ENCODE data around the gene CSRNP3.
"Not testable (repeated sequence)": the region's sequence is repeated elsewhere in the genome, so short reads cannot be mapped to it uniquely, and the experiment has no call there.

CSRNP3 gene

GRCh38 chr2:165575044-165575615 is 105.6 kb downstream of the CSRNP3 start:
- no peaks in the 10 kb centered on the region for H3K27me3 Mint-ChIP-seq (ENCODE audit: low read depth)
- H3K27ac Mint-ChIP-seq, result no peak overlapping the region
- no peaks in the 10 kb centered on the region for H3K4me1 Mint-ChIP-seq (ENCODE audit: low read depth)
- no peak overlapping the region for H3K4me3 Mint-ChIP-seq
- H3K36me3 Mint-ChIP-seq (ENCODE audit: low read depth), result no peaks in the 10 kb centered on the region
- no peaks in the 10 kb centered on the region for H3K9me3 Mint-ChIP-seq

DNA sequence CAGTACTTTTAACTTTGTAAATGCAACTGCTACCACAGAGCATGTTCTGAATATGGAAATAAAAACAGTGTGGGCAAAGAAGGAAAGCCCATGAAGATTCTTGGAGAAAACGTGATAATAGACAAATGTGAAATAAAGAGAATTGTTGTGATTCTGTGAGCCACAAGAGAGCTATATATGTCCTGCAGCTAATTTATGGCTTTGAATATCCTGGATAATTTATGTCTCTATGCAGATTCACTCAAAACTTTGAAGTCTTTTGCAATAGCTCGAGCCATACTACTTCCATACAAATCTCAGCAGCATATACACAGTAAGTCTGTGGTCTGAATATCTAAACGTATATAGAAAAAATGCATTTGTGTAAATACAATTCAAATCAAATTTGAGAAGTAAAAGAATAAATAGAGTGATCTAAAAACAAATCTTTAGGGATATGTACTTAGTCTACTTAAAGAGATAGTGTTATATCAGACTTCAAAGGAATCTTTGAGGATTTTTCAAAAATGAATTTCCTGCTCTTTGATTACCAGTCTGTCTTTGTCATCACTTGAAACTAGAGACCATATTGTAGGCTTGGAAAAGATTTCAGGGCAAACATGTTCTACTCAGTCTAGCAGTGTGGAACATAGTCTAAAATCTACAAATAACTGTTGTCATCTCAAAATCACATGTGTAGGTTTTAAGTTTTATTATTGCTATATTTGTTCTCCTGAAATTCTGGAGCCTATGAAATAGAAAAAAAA is 107.1 kb downstream of the CSRNP3 start:
- Mint-ChIP-seq H3K4me1 (ENCODE audit: low read depth) (no peaks in the 10 kb centered on the region), H3K27ac (no peak overlapping the region), H3K36me3 (ENCODE audit: low read depth) (no peaks in the 10 kb centered on the region), H3K9me3 (no peaks in the 10 kb centered on the region), H3K4me3 (no peak overlapping the region), H3K27me3 (ENCODE audit: low read depth) (no peaks in the 10 kb centered on the region)

GRCh38 chr2:165582409-165582808 is 112.9 kb downstream of the CSRNP3 start:
- H3K9me3 Mint-ChIP-seq, result no peaks in the 10 kb centered on the region
- no peak overlapping the region for H3K27ac Mint-ChIP-seq
- no peak overlapping the region for H3K4me3 Mint-ChIP-seq
- H3K4me1 Mint-ChIP-seq (ENCODE audit: low read depth), result no peaks in the 10 kb centered on the region
- no peaks in the 10 kb centered on the region for H3K36me3 Mint-ChIP-seq (ENCODE audit: low read depth)
- H3K27me3 Mint-ChIP-seq (ENCODE audit: low read depth), result no peaks in the 10 kb centered on the region

GRCh38 chr2:165582863-165583506 is 113.5 kb downstream of the CSRNP3 start:
- H3K36me3 Mint-ChIP-seq (ENCODE audit: low read depth), result no peaks in the 10 kb centered on the region
- H3K9me3 Mint-ChIP-seq, result no peaks in the 10 kb centered on the region
- H3K4me3 Mint-ChIP-seq, result no peak overlapping the region
- H3K4me1 Mint-ChIP-seq (ENCODE audit: low read depth), result no peaks in the 10 kb centered on the region
- H3K27me3 Mint-ChIP-seq (ENCODE audit: low read depth), result no peaks in the 10 kb centered on the region
- no peak overlapping the region for H3K27ac Mint-ChIP-seq

GRCh38 chr2:165584126-165584654 is 114.7 kb downstream of the CSRNP3 start:
- H3K36me3 Mint-ChIP-seq (ENCODE audit: low read depth), result no peaks in the 10 kb centered on the region
- no peak overlapping the region for H3K27ac Mint-ChIP-seq
- no peak overlapping the region for H3K4me3 Mint-ChIP-seq
- no peaks in the 10 kb centered on the region for H3K9me3 Mint-ChIP-seq
- no peaks in the 10 kb centered on the region for H3K27me3 Mint-ChIP-seq (ENCODE audit: low read depth)
- H3K4me1 Mint-ChIP-seq (ENCODE audit: low read depth), result no peaks in the 10 kb centered on the region

- Mint-ChIP-seq H3K9me3 (peaks cover 2% of the 10 kb centered on the region), H3K27me3 (ENCODE audit: low read depth) (no peaks in the 10 kb centered on the region), H3K36me3 (ENCODE audit: low read depth) (no peaks in the 10 kb centered on the region), H3K4me3 (no peak overlapping the region), H3K4me1 (ENCODE audit: low read depth) (no peaks in the 10 kb centered on the region), H3K27ac (no peak overlapping the region)
These were observed 116.5 kb downstream of the CSRNP3 start for GRCh38 chr2:165586019-165586418.

DNA sequence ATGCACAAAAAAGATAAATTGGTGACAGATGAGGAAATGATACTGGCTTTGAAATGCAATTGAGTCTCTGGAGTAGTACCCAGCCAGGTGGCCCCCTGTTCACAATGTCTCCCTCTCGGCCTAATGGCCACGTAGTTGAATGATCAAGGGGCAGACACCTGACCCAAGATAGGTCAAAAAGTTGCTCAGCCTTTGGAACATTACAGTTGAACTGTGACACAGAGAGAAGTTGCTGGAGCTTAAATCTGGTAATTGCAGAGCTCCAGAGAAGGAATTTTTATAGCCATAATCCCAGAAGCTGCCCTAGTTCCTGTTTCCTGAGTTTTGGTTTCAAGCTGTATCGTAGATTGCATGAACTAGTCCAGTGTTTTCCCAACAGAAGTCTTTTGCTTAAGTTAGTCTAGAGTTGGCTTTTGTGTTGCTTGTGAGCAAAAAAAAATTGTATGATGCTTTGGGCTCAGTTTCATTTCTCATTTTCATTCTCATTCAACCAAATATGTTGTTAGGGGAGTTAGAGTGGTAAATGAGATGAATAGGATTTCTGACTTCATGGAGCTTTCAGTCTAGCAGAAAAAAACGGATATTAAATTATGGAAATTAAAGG is 117.9 kb downstream of the CSRNP3 start:
- Mint-ChIP-seq H3K27me3 (ENCODE audit: low read depth) (no peaks in the 10 kb centered on the region), H3K36me3 (ENCODE audit: low read depth) (no peaks in the 10 kb centered on the region), H3K4me1 (ENCODE audit: low read depth) (no peaks in the 10 kb centered on the region), H3K9me3 (peaks cover 4% of the 10 kb centered on the region), H3K27ac (no peak overlapping the region), H3K4me3 (no peak overlapping the region)

GRCh38 chr2:165590999-165591398 is 121.5 kb downstream of the CSRNP3 start:
- H3K9me3 Mint-ChIP-seq; H3K27me3 Mint-ChIP-seq (ENCODE audit: low read depth); H3K27ac Mint-ChIP-seq: not testable (repeated sequence)

GRCh38 chr2:165593081-165593480 is 123.6 kb downstream of the CSRNP3 start:
- Mint-ChIP-seq H3K4me3 (no peak overlapping the region), H3K36me3 (ENCODE audit: low read depth) (no peaks in the 10 kb centered on the region), H3K27ac (no peak overlapping the region), H3K4me1 (ENCODE audit: low read depth) (no peaks in the 10 kb centered on the region), H3K27me3 (ENCODE audit: low read depth) (no peaks in the 10 kb centered on the region), H3K9me3 (peaks cover 4% of the 10 kb centered on the region)

More at GRCh38 chr2:165590999-165591398, 121.5 kb downstream of the CSRNP3 start:
- not testable (repeated sequence) for H3K4me3 Mint-ChIP-seq; H3K4me1 Mint-ChIP-seq (ENCODE audit: low read depth); H3K36me3 Mint-ChIP-seq (ENCODE audit: low read depth)

DNA sequence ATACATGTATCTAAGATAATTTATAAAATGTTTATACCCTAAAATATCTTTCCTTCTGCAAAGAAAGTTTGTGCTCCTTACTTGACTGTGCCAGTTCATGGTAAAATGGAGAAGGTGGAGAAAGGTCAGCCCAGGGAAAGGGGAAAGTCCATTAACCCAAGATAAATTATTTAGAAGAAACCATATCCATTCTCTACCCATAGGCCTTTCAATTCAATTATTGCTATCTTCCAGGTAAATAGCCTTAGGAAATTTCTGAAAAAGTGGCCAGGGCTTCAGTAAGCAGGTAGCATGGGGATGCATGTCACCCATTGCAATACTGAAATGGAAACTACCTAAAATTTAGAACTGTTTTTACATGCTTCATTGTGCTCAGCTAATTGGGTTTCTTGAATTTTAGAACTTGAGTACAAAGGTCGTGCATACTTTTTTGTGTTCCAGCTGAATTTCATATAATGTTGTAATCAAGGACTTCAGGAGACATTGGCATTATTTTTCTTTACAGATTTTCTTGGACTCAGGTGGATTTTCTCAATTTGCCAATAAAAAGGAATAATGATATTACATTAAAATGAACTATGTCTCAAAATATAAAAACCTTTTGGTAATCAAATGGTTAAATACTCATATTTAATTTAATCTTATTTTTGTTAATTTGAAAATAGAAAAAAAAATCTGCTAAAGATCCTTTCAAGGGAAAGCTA is 124.9 kb downstream of the CSRNP3 start:
- Mint-ChIP-seq H3K4me1 (ENCODE audit: low read depth) (no peaks in the 10 kb centered on the region), H3K27me3 (ENCODE audit: low read depth) (no peaks in the 10 kb centered on the region), H3K36me3 (ENCODE audit: low read depth) (no peaks in the 10 kb centered on the region), H3K27ac (no peak overlapping the region), H3K9me3 (peaks cover 4% of the 10 kb centered on the region), H3K4me3 (no peak overlapping the region)

GRCh38 chr2:165594935-165595255 is 125.4 kb downstream of the CSRNP3 start:
- Mint-ChIP-seq H3K36me3 (ENCODE audit: low read depth) (no peaks in the 10 kb centered on the region), H3K9me3 (peaks cover 4% of the 10 kb centered on the region), H3K27ac (no peak overlapping the region), H3K4me1 (ENCODE audit: low read depth) (no peaks in the 10 kb centered on the region), H3K4me3 (no peak overlapping the region), H3K27me3 (ENCODE audit: low read depth) (no peaks in the 10 kb centered on the region)

DNA sequence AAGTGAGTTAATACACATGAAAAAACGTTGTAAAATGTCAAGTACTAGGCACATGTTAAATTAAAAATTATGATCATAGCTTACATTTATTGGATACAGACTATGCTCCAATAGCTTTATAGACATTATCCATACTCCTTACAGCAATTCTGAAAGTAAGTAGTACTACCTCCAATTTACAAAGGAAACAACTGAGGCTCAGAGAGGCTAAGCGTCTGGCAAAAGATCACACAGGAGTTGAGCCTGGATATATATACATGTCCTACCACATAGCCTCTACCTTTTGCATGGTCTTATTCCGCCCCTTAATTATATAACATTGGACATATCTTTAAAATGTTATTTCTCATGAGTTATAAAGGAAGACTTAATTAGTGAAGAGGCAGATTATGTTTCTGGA is 127.3 kb downstream of the CSRNP3 start:
- Mint-ChIP-seq H3K4me3 (no peak overlapping the region), H3K4me1 (ENCODE audit: low read depth) (no peaks in the 10 kb centered on the region), H3K9me3 (no peaks in the 10 kb centered on the region), H3K36me3 (ENCODE audit: low read depth) (no peaks in the 10 kb centered on the region), H3K27me3 (ENCODE audit: low read depth) (no peaks in the 10 kb centered on the region), H3K27ac (no peak overlapping the region)

DNA sequence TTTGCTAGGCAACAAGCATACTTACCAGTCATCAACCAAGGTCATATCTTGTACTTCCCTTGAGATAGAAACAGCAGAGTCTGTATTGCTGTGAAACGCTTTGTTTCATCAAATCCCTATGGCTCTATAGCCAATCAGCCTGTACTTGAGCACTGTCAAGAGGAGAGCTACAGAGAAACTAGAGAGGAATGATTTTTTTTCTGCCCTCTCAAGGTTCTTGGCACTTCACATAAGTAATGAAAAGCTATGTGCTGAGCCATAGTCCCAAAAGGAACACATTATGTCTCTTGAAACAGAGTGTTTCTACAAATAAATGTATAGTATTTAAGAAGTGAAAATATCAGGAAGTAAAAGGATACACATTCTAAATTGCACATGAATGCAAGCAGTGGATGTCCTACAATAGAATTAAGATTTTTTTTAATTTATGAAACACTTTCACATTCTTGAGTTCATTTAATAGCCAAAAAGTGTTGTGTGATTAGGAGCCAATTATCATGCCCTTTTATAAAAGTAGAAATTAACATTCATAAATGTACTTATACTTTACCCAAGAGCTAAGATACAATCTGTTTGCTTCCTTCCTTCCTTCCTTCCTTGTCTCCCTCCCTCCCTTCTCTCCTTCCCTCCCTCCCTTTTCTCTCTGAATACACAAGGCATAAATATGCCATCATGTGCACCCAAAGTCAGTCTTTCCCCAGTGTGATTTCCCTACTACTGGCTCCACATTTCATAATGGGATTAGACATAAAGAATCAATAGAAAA is 131.8 kb downstream of the CSRNP3 start:
- no peaks in the 10 kb centered on the region for H3K4me1 Mint-ChIP-seq (ENCODE audit: low read depth)
- no peak overlapping the region for H3K27ac Mint-ChIP-seq
- no peaks in the 10 kb centered on the region for H3K27me3 Mint-ChIP-seq (ENCODE audit: low read depth)
- no peaks in the 10 kb centered on the region for H3K9me3 Mint-ChIP-seq
- no peak overlapping the region for H3K4me3 Mint-ChIP-seq
- no peaks in the 10 kb centered on the region for H3K36me3 Mint-ChIP-seq (ENCODE audit: low read depth)

Measured in T-helper 1 cell treated with Interleukin-12 subunit alpha and Interleukin-12 subunit beta and Interleukin-4 antibody, amounts not matched to agents 30 μg/mL and 1 μg/mL, for 36 hours (primary cell).